Thoracic aorta (tissue), 2 donors: Measurements from ENCODE around the gene CHST11. TPM values are rescaled to one million over a fixed set of nuclear protein-coding genes. Genes with fewer than 3 reads are reported as not detected.

ENCODE experiments used
- ATAC-seq: fragments of 150-250 bp; one replicate; pipeline ENCODE4 v1.8.0; 2017; ENCODE audit warnings: low read depth; ENCODE audit not compliant: insufficient number of reproducible peaks, low FRiP score
- DNase-seq: peaks from one replicate; pipeline ENCODE4 v3.0.0-alpha.2; 2020; ENCODE audit warnings: low spot score
- H3K27ac ChIP-seq, 2 donors: fragments of 200-600 bp; sonication (generic); 1 replicate in 1 of 2; 2 replicates in 1 of 2; pipeline ENCODE4 v1.5.1; 2016; ENCODE audit warnings: mild to moderate bottlenecking in 2 of 2, moderate library complexity in 2 of 2
- H3K27me3 ChIP-seq: fragments of 200-600 bp; sonication (generic); replicated peaks from 2 replicates; pipeline ENCODE4 v1.6.0; 2016; ENCODE audit warnings: mild to moderate bottlenecking; ENCODE audit not compliant: insufficient read depth
- H3K36me3 ChIP-seq: fragments of 200-600 bp; sonication (generic); one replicate; pipeline ENCODE4 v1.5.1; 2016
- H3K4me1 ChIP-seq, 2 donors: fragments of 200-600 bp; sonication (generic); 1 replicate in 1 of 2; 2 replicates in 1 of 2; pipeline versions ENCODE4 v1.5.1 to v1.6.0; 2016; ENCODE audit warnings: low read depth in 2 of 2, mild to moderate bottlenecking in 1 of 2; ENCODE audit not compliant: control insufficient read depth in 1 of 2
- H3K4me3 ChIP-seq: fragments of 200-600 bp; sonication (generic); 2 replicates; pipeline ENCODE4 v1.5.1; 2016; ENCODE audit warnings: mild to moderate bottlenecking
- H3K9me3 ChIP-seq: fragments of 200-600 bp; sonication (generic); 2 replicates; pipeline ENCODE4 v1.5.1; 2016
- total RNA-seq, 2 donors: library from RNA; depleted of rRNA; stranded (reverse); fragments of >200 nt; gene quantifications; one replicate each; pipeline versions ENCODE4 v1.1.0 to v1.2.3, GENCODE V29; 2016
- TF ChIP-seq, protein P1 (sequence below): fragments of 200-600 bp; sonication (generic); IDR thresholded peaks from one replicate; pipeline ENCODE4 v1.5.1; 2019; ENCODE audit warnings: antibody characterized with exemption

Gene CHST11
- total RNA-seq, 2 donors from 2014 or later, result 41.9 to 79.3 TPM

DNA sequence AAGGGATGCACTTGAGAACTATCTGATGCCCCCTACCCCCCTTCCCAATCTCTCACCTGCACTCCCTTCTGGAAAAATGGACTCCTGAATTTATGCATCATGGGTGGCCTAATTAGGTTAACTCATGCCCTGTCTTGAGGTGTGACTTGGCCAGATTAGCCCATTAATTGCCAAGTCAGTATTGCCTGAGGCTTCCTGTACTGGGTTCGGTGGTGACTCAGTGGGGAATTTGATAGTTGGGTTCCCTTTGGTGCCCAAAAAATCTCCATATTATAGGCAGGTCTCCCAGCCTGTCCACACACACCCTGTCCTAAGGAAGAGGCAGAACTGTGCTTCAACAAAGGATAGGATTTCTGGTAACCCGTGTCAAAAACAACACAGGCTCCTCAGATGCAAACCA is 146.1 kb downstream of the CHST11 start:
- Histone ChIP-seq H3K9me3 (no peaks in the 10 kb centered on the region), H3K36me3 (no peaks in the 10 kb centered on the region), H3K27ac (no peak overlapping the region), H3K27me3 (no peaks in the 10 kb centered on the region), H3K4me3 (no peak overlapping the region), H3K4me1 (peaks cover 16 to 51% of the 10 kb centered on the region in 2 donors)
- DNase-seq, result no peak
- TF ChIP-seq, protein P1, sequence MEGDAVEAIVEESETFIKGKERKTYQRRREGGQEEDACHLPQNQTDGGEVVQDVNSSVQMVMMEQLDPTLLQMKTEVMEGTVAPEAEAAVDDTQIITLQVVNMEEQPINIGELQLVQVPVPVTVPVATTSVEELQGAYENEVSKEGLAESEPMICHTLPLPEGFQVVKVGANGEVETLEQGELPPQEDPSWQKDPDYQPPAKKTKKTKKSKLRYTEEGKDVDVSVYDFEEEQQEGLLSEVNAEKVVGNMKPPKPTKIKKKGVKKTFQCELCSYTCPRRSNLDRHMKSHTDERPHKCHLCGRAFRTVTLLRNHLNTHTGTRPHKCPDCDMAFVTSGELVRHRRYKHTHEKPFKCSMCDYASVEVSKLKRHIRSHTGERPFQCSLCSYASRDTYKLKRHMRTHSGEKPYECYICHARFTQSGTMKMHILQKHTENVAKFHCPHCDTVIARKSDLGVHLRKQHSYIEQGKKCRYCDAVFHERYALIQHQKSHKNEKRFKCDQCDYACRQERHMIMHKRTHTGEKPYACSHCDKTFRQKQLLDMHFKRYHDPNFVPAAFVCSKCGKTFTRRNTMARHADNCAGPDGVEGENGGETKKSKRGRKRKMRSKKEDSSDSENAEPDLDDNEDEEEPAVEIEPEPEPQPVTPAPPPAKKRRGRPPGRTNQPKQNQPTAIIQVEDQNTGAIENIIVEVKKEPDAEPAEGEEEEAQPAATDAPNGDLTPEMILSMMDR, result no peak
- no peak for ATAC-seq

DNA sequence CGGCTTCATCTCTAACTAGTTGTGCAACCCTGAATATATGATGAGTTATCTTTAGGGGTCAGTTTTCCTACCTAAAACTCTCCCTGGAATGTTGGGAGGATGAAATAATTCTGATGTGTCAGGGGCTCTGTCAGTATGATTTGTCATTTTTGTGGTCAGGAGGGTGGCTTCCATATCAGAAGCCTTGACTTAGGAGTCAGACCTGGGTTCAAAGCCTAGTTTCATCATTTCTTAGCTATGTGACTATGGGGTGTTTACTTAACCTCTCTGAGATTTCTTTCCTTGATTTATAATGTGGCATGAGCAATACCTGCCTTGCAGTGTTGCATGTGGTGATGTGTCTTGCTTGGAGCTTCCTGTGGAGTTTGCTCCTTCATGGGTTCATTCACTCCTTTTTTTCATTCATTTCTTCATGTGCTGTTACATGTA is 146.8 kb downstream of the CHST11 start:
- no peaks in the 10 kb centered on the region for H3K27me3 ChIP-seq
- no peak overlapping the region for H3K4me3 ChIP-seq
- ATAC-seq, result no peak
- no peaks in the 10 kb centered on the region for H3K9me3 ChIP-seq
- no peak for DNase-seq
- peaks cover 16 to 44% of the 10 kb centered on the region in 2 donors for H3K4me1 ChIP-seq
- no peaks in the 10 kb centered on the region for H3K36me3 ChIP-seq
- TF ChIP-seq, protein P1, result no peak
- H3K27ac ChIP-seq, result peak overlapping the region; percentile 50 to 80

DNA sequence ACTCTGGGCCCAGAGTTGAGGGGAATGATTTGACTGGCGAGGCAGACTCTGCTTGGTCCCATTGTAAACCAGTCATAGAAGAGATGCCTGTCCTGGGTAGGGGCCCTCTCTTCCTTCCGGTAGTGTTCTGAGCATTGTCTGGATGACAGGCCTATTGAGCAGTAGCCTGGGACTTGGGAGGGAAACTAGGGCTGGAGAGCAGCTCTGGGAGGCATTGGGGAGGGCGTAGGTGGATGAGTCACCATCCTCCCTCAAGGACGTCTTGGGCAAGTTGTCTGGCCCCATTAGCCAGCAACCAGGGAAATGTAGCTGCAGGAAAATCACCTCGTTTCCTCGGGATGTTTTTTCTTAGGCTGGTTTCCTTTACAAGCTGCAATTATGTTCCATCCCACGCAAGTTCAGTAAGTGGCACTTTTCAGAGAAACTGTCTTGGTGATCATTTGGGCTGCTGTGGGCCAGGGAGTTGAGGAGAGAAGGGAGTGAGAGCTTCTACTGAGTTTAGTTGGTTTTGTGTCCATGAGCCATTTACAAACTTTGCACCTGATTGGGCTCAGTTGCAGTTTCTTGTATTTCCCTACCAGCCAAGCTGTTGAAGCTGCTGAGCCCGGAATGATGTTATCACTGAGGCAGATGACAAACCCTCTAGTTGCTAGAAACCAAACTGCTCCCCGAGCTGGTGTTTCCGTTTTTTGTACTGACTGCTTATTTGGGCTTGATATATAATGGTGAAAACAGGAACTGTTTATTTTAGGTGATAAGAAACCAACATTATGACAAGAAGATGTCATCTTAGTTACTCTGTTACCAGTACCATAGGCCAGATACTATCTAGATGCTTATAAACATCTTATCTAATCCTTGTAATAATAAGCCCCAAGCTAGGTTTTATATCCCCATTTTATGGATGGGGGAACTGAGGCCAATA is 147.6 kb downstream of the CHST11 start:
- peak; percentile 65 for ATAC-seq
- TF ChIP-seq, protein P1, result no peak
- DNase-seq, result peak; percentile 73
- Histone ChIP-seq H3K4me1 (peaks cover 16 to 44% of the 10 kb centered on the region in 2 donors), H3K27me3 (no peaks in the 10 kb centered on the region), H3K27ac (peak overlapping the region; percentile 50 to 80), H3K9me3 (no peaks in the 10 kb centered on the region), H3K36me3 (no peaks in the 10 kb centered on the region), H3K4me3 (peak overlapping the region; percentile 12)

DNA sequence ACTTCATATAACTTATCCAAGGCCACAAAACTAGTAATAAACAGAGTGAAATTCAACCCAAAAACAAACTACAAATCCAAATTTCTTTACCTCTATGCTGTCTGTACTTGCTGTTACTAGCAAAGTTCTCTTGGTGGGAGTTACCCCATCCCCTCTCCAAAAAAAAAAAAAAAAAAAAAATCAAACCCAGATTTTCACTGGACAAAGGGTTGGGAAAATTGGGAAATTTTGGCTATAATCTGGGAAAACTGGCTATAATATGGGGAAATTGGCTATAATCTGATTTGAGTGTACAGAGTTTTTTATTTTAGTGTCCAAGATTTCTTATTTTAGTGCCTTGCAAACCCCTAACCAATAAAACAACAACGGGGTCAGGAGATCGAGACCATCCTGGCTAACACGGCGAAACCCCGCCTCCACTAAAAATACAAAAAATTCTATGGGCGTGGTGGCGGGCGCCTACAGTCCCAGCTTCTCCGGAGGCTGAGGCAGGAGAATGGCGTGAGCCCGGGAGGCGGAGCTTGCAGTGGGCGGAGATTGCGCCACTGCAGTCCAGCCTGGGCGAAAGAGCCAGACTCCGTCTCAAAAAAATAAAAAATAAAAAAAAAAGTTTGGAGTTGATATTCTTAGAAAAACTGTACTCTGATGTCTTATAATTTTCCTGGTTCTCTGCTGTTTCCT is 148.4 kb downstream of the CHST11 start:
- no peaks in the 10 kb centered on the region for H3K9me3 ChIP-seq
- H3K27me3 ChIP-seq, result no peaks in the 10 kb centered on the region
- DNase-seq (no peak), ATAC-seq (no peak)
- no peak overlapping the region for H3K4me3 ChIP-seq
- H3K36me3 ChIP-seq, result no peaks in the 10 kb centered on the region
- peak overlapping the region; percentile 50 to 80 for H3K27ac ChIP-seq
- TF ChIP-seq, protein P1, result no peak
- peaks cover 16 to 37% of the 10 kb centered on the region in 2 donors for H3K4me1 ChIP-seq

DNA sequence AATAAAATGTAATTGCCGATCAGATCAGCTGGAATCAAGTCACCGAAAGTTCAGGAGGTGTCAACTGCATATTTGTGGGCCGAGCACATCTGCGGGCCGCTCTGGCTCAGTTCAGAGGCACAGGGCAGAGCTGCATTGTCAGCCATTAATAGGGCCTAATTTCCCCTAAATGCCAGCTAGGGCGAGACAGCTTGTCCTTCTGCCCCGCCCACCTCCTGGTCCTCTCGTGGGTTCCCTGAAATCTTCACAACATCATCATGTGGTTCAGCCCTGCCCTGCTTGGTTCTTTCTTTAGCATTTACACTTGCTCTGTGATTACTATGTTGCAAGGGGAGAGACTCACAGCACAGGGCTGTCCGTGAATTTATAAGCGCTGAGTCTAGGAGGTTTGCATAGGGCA is 148.9 kb downstream of the CHST11 start:
- H3K27ac ChIP-seq, result peak overlapping the region; percentile 13 to 50
- DNase-seq (peak; percentile 43), ATAC-seq (no peak)
- H3K36me3 ChIP-seq, result no peaks in the 10 kb centered on the region
- TF ChIP-seq, protein P1, result no peak
- H3K9me3 ChIP-seq, result no peaks in the 10 kb centered on the region
- no peak overlapping the region for H3K4me3 ChIP-seq
- no peaks in the 10 kb centered on the region for H3K27me3 ChIP-seq
- peaks cover 16 to 34% of the 10 kb centered on the region in 2 donors for H3K4me1 ChIP-seq
